Calu3 (cell line): ENCODE data around the gene TTC16. TPM values are rescaled to one million over a fixed set of nuclear protein-coding genes. Genes with fewer than 3 reads are reported as not detected.

Experiments used
- BruUV-seq: library from RNA; stranded (reverse); fragments of 400-500 nt; replicated peaks from 2 replicates; lab custom pipeline; 2021; lab: Mats Ljungman, UMichigan
- CTCF ChIA-PET: fragments of 300-600 bp; sonication (Branson Sonifier 250); formaldehyde crosslinking; loops from one replicate; lab custom pipeline; 2022; ENCODE audit warnings: antibody characterized with exemption; lab: Charles Lee
- DNase-seq: peaks from one replicate; pipeline ENCODE4 v3.0.0; 2022
- H3K27ac Mint-ChIP-seq: one replicate; pipeline ENCODE4 v1.8.0; 2022; ENCODE audit warnings: mixed read lengths; ENCODE audit not compliant: unreplicated experiment
- H3K27me3 Mint-ChIP-seq: one replicate; pipeline ENCODE4 v1.8.0; 2022; ENCODE audit warnings: mixed read lengths; ENCODE audit not compliant: unreplicated experiment
- H3K36me3 Mint-ChIP-seq: one replicate; pipeline ENCODE4 v1.8.0; 2022; ENCODE audit warnings: mild to moderate bottlenecking, moderate library complexity, mixed read lengths; ENCODE audit not compliant: insufficient read depth, unreplicated experiment
- H3K4me1 Mint-ChIP-seq: one replicate; pipeline ENCODE4 v1.8.0; 2022; ENCODE audit warnings: mild to moderate bottlenecking, low read depth, mixed read lengths; ENCODE audit not compliant: unreplicated experiment
- H3K4me3 Mint-ChIP-seq: one replicate; pipeline ENCODE4 v1.8.0; 2022; ENCODE audit warnings: mild to moderate bottlenecking, low read depth, moderate library complexity, mixed read lengths; ENCODE audit not compliant: unreplicated experiment
- H3K9me3 Mint-ChIP-seq: one replicate; pipeline ENCODE4 v1.8.0; 2022; ENCODE audit warnings: low read depth, mixed read lengths; ENCODE audit not compliant: unreplicated experiment
- CTCF ChIP-seq: fragments of 200-600 bp; IDR thresholded peaks from one replicate; pipeline ENCODE4 v1.8.0; 2022; ENCODE audit warnings: antibody characterized with exemption; ENCODE audit not compliant: unreplicated experiment
- intact Hi-C: fragments of 100-400 bp; cut with micrococcal nuclease; formaldehyde crosslinking; loops from one replicate; pipeline ENCODE4 v1.10.0; 2022; ENCODE audit not compliant: unreplicated experiment
- total RNA-seq: library from RNA; stranded (reverse); gene quantifications from 2 replicates; pipeline ENCODE4 v1.2.3, GENCODE V29; 2022

TTC16 gene
- total RNA-seq, 1 experiment from 2014 or later: not detected

- H3K4me1 Mint-ChIP-seq: peaks cover 9% of the 10 kb centered on the region
- DNase-seq: no peak
- no peaks in the 10 kb centered on the region for H3K27me3 Mint-ChIP-seq
- no TSS peak for BruUV-seq
- H3K27ac Mint-ChIP-seq: no peak overlapping the region
- TF ChIP-seq CTCF: no peak
- no peaks in the 10 kb centered on the region for H3K9me3 Mint-ChIP-seq
- CTCF ChIA-PET: no interaction called here
- H3K36me3 Mint-ChIP-seq: peaks cover 18% of the 10 kb centered on the region
- intact Hi-C loops: no loop called here
- H3K4me3 Mint-ChIP-seq: no peak overlapping the region
These were observed 17.5 kb upstream of the TTC16 start for GRCh38 chr9:127698386-127698785.

- Mint-ChIP-seq H3K27ac (peak overlapping the region; percentile 43), H3K36me3 (peaks cover 18% of the 10 kb centered on the region), H3K4me1 (peaks cover 9% of the 10 kb centered on the region), H3K9me3 (no peaks in the 10 kb centered on the region), H3K4me3 (peak overlapping the region; percentile 65), H3K27me3 (no peaks in the 10 kb centered on the region)
- TSS peak; percentile 33 for BruUV-seq
- DNase-seq: peak; percentile 93
- no peak for TF ChIP-seq CTCF
- intact Hi-C loops: no loop called here
- CTCF ChIA-PET: interaction anchor here (0.5 kb wide), 1 partner anchor 107 kb away, joined by 3 read pairs; no protein-coding TSS in a partner anchor
These were observed 16.8 kb upstream of the TTC16 start for GRCh38 chr9:127698985-127699670.

- Mint-ChIP-seq H3K9me3 (no peaks in the 10 kb centered on the region), H3K4me1 (peaks cover 4% of the 10 kb centered on the region), H3K36me3 (peaks cover 18% of the 10 kb centered on the region), H3K4me3 (no peak overlapping the region), H3K27me3 (no peaks in the 10 kb centered on the region), H3K27ac (no peak overlapping the region)
- no TSS peak for BruUV-seq
- DNase-seq: no peak
- intact Hi-C loops: no loop called here
- no peak for TF ChIP-seq CTCF
- CTCF ChIA-PET: no interaction called here
These were observed 15.7 kb upstream of the TTC16 start for GRCh38 chr9:127700140-127700539.

- Mint-ChIP-seq H3K27ac (no peak overlapping the region), H3K9me3 (no peaks in the 10 kb centered on the region), H3K4me3 (no peak overlapping the region), H3K4me1 (no peaks in the 10 kb centered on the region), H3K27me3 (no peaks in the 10 kb centered on the region), H3K36me3 (peaks cover 18% of the 10 kb centered on the region)
- CTCF ChIA-PET: no interaction called here
- BruUV-seq: no TSS peak
- intact Hi-C loops: no loop called here
- TF ChIP-seq CTCF: no peak
- DNase-seq: no peak
These were observed 15.2 kb upstream of the TTC16 start for GRCh38 chr9:127700594-127701255.
